Measurements from ENCODE around the gene ZNF620. TPM values are rescaled to one million over a fixed set of nuclear protein-coding genes. Genes with fewer than 3 reads are reported as not detected.
"Not testable (repeated sequence)": the region's sequence is repeated elsewhere in the genome, so short reads cannot be mapped to it uniquely, and the experiment has no call there.

The ZNF620 gene
- polyA plus RNA-seq, 1 donor from 2014 or later: 20.2 TPM

GRCh38 chr3:40550167-40550566, 44.3 kb downstream of the ZNF620 start:
- Histone ChIP-seq H3K4me2 (ENCODE audit: low read length) (no peak overlapping the region), H3K9ac (ENCODE audit: low read length) (no peak overlapping the region), H3K36me3 (ENCODE audit: insufficient read depth, low read length) (no peaks in the 10 kb centered on the region), H2AFZ (ENCODE audit: low read depth, low read length) (no peak overlapping the region), H3K79me2 (replicated peaks; ENCODE audit: insufficient read depth, low read length) (no peaks in the 10 kb centered on the region), H4K20me1 (ENCODE audit: insufficient read depth) (no peaks in the 10 kb centered on the region), H3K9me2 (ENCODE audit: insufficient read depth, low read length) (no peaks in the 10 kb centered on the region), H3K27me3 (ENCODE audit: insufficient read depth, low read depth, low read length) (no peaks in the 10 kb centered on the region), H3K4me3 (ENCODE audit: low read length) (no peak overlapping the region), H3F3A (ENCODE audit: insufficient read depth, low read length, poor library complexity, severe bottlenecking) (no peaks in the 10 kb centered on the region), H3K27ac (ENCODE audit: low read length) (no peak overlapping the region), H3K9me3 (ENCODE audit: low read length) (no peaks in the 10 kb centered on the region)
- TF ChIP-seq POLR2AphosphoS5 (IDR thresholded peaks at IDR 0.05) (no peak), CTCF (IDR thresholded peaks at IDR 0.05; ENCODE audit: poor library complexity, severe bottlenecking) (no peak), MXI1 (conservative IDR thresholded peaks at IDR 0.05; ENCODE audit: poor library complexity, severe bottlenecking) (no peak), SMC3 (conservative IDR thresholded peaks at IDR 0.05; ENCODE audit: poor library complexity) (no peak)

- no peak overlapping the region for H3K4me2 ChIP-seq (ENCODE audit: low read length)
- no peaks in the 10 kb centered on the region for H3K9me3 ChIP-seq (ENCODE audit: low read length)
- TF ChIP-seq REST (IDR thresholded peaks at IDR 0.05; ENCODE audit: borderline replicate concordance) (no peak), EZH2 (IDR thresholded peaks at IDR 0.05; ENCODE audit: borderline replicate concordance, insufficient read depth, low read length, poor library complexity, severe bottlenecking) (no peak), CTCF (IDR thresholded peaks at IDR 0.05; ENCODE audit: poor library complexity, severe bottlenecking) (no peak), MXI1 (conservative IDR thresholded peaks at IDR 0.05; ENCODE audit: poor library complexity, severe bottlenecking) (no peak), SMC3 (conservative IDR thresholded peaks at IDR 0.05; ENCODE audit: poor library complexity) (no peak), RAD21 (conservative IDR thresholded peaks at IDR 0.05) (no peak), EP300 (conservative IDR thresholded peaks at IDR 0.05; ENCODE audit: poor library complexity, severe bottlenecking) (no peak), TAF1 (IDR thresholded peaks at IDR 0.05; ENCODE audit: low read depth) (no peak), POLR2AphosphoS5 (IDR thresholded peaks at IDR 0.05) (no peak)
- H3F3A ChIP-seq (ENCODE audit: insufficient read depth, low read length, poor library complexity, severe bottlenecking): no peaks in the 10 kb centered on the region
- H3K27me3 ChIP-seq (ENCODE audit: insufficient read depth, low read depth, low read length): no peaks in the 10 kb centered on the region
- no peaks in the 10 kb centered on the region for H4K20me1 ChIP-seq (ENCODE audit: insufficient read depth)
- H3K4me3 ChIP-seq (ENCODE audit: low read length): no peak overlapping the region
- no peak overlapping the region for H2AFZ ChIP-seq (ENCODE audit: low read depth, low read length)
- no peak overlapping the region for H3K27ac ChIP-seq (ENCODE audit: low read length)
- no peaks in the 10 kb centered on the region for H3K79me2 ChIP-seq (replicated peaks; ENCODE audit: insufficient read depth, low read length)
- H3K9ac ChIP-seq (ENCODE audit: low read length): no peak overlapping the region
- no peaks in the 10 kb centered on the region for H3K36me3 ChIP-seq (ENCODE audit: insufficient read depth, low read length)
- H3K9me2 ChIP-seq (ENCODE audit: insufficient read depth, low read length): no peaks in the 10 kb centered on the region
Measured at GRCh38 chr3:40557575-40558161, 51.8 kb downstream of the ZNF620 start.

GRCh38 chr3:40562482-40562881, 56.6 kb downstream of the ZNF620 start:
- not testable (repeated sequence) for H3K9me2 ChIP-seq (ENCODE audit: insufficient read depth, low read length); H3K4me2 ChIP-seq (ENCODE audit: low read length); H3K27me3 ChIP-seq (ENCODE audit: insufficient read depth, low read depth, low read length); H3K9ac ChIP-seq (ENCODE audit: low read length); H4K20me1 ChIP-seq (ENCODE audit: insufficient read depth); H3K4me3 ChIP-seq (ENCODE audit: low read length); H2AFZ ChIP-seq (ENCODE audit: low read depth, low read length); H3F3A ChIP-seq (ENCODE audit: insufficient read depth, low read length, poor library complexity, severe bottlenecking); H3K79me2 ChIP-seq (replicated peaks; ENCODE audit: insufficient read depth, low read length); H3K27ac ChIP-seq (ENCODE audit: low read length); H3K36me3 ChIP-seq (ENCODE audit: insufficient read depth, low read length); H3K9me3 ChIP-seq (ENCODE audit: low read length)

GRCh38 chr3:40565629-40566028, 59.8 kb downstream of the ZNF620 start:
- not testable (repeated sequence) for H2AFZ ChIP-seq (ENCODE audit: low read depth, low read length); H3F3A ChIP-seq (ENCODE audit: insufficient read depth, low read length, poor library complexity, severe bottlenecking); H3K9me3 ChIP-seq (ENCODE audit: low read length); H3K9me2 ChIP-seq (ENCODE audit: insufficient read depth, low read length); H3K27me3 ChIP-seq (ENCODE audit: insufficient read depth, low read depth, low read length); H3K27ac ChIP-seq (ENCODE audit: low read length); H3K4me2 ChIP-seq (ENCODE audit: low read length); H3K79me2 ChIP-seq (replicated peaks; ENCODE audit: insufficient read depth, low read length); H3K4me3 ChIP-seq (ENCODE audit: low read length); H3K36me3 ChIP-seq (ENCODE audit: insufficient read depth, low read length); H4K20me1 ChIP-seq (ENCODE audit: insufficient read depth); H3K9ac ChIP-seq (ENCODE audit: low read length)

Measured in neural cell (in vitro differentiated cells).